GM18909 (cell line): ENCODE measurements around the gene GPR31.
A peak's percentile ranks its signal among the peaks of the same experiment; 100 is the strongest.
"Not testable (repeated sequence)": the region's sequence is repeated elsewhere in the genome, so short reads cannot be mapped to it uniquely, and the experiment has no call there.

Source experiments
- ATAC-seq: cut with Tn5 transposase; IDR thresholded peaks from one replicate; pipeline ENCODE4 v1.9.1; 2021; ENCODE audit warnings: mild to moderate bottlenecking; ENCODE audit not compliant: unreplicated experiment, poor library complexity

GPR31 gene

GRCh38 chr6:167168296-167168695, 10.5 kb upstream of the GPR31 start:
- not testable (repeated sequence) for ATAC-seq

GRCh38 chr6:167167699-167168098, 9.9 kb upstream of the GPR31 start:
- not testable (repeated sequence) for ATAC-seq

- no peak for ATAC-seq
Measured at GRCh38 chr6:167165858-167166471, 8.2 kb upstream of the GPR31 start.

- no peak for ATAC-seq
Measured at GRCh38 chr6:167164261-167164660, 6.5 kb upstream of the GPR31 start.

- no peak for ATAC-seq
Measured at GRCh38 chr6:167163476-167164011, 5.8 kb upstream of the GPR31 start.

GRCh38 chr6:167162591-167162990, 4.8 kb upstream of the GPR31 start:
- no peak for ATAC-seq

- ATAC-seq = no peak
Measured at GRCh38 chr6:167161851-167162467, 4.2 kb upstream of the GPR31 start.

- no peak for ATAC-seq
Measured at GRCh38 chr6:167157414-167157813, 366 bp downstream of the GPR31 start.

- no peak for ATAC-seq
Measured at GRCh38 chr6:167154895-167155294, 2.9 kb downstream of the GPR31 start.

- ATAC-seq = no peak
Measured at GRCh38 chr6:167154291-167154690, 3.5 kb downstream of the GPR31 start.

- ATAC-seq = peak; percentile 57
Measured at GRCh38 chr6:167153521-167153959, 4.2 kb downstream of the GPR31 start.

- peak; percentile 67 for ATAC-seq
Measured at GRCh38 chr6:167152862-167153261, 4.9 kb downstream of the GPR31 start.

- ATAC-seq = no peak
Measured at GRCh38 chr6:167151648-167152047, 6.1 kb downstream of the GPR31 start.

GRCh38 chr6:167150941-167151549, 6.7 kb downstream of the GPR31 start:
- ATAC-seq = peak; percentile 55

GRCh38 chr6:167148997-167149396, 8.8 kb downstream of the GPR31 start:
- no peak for ATAC-seq

- no peak for ATAC-seq
Measured at GRCh38 chr6:167148021-167148420, 9.8 kb downstream of the GPR31 start.

- no peak for ATAC-seq
Measured at GRCh38 chr6:167146977-167147376, 10.8 kb downstream of the GPR31 start.

GRCh38 chr6:167146135-167146534, 11.6 kb downstream of the GPR31 start:
- ATAC-seq = no peak

GRCh38 chr6:167145461-167145860, 12.3 kb downstream of the GPR31 start:
- no peak for ATAC-seq

GRCh38 chr6:167143041-167143440, 14.7 kb downstream of the GPR31 start:
- no peak for ATAC-seq

- no peak for ATAC-seq
Measured at GRCh38 chr6:167142433-167142761, 15.4 kb downstream of the GPR31 start.
